Measurements from ENCODE around the gene DSCAM. TPM values are rescaled to one million over a fixed set of nuclear protein-coding genes. Genes with fewer than 3 reads are reported as not detected.

DSCAM gene
- total and polyA plus RNA-seq, 2 donors (not counting 3 experiments of a cell fraction or from before 2014, with no cell fraction given), result not detected

- no peak for DNase-seq (ENCODE audit: low read depth, low spot score)
- Histone ChIP-seq H3K27me3 (ENCODE audit: control insufficient read depth in 2 of 2, insufficient read depth in 2 of 2, low read length in 2 of 2) (no peaks in the 10 kb centered on the region), H3K79me2 (ENCODE audit: control insufficient read depth, insufficient read depth, low read length) (no peaks in the 10 kb centered on the region), H3K9me1 (replicated peaks; ENCODE audit: control insufficient read depth, extremely low read depth, insufficient read depth, low read length) (no peaks in the 10 kb centered on the region), H4K20me1 (replicated peaks; ENCODE audit: control insufficient read depth, extremely low read depth, insufficient read depth, low read length) (no peaks in the 10 kb centered on the region), H3K4me3 (replicated peaks in 1 of 3; ENCODE audit: insufficient read depth in 1 of 3, low read depth in 1 of 3, low read length in 3 of 3) (no peak overlapping the region), H3K36me3 (ENCODE audit: control insufficient read depth in 2 of 2, extremely low read depth in 1 of 2, insufficient read depth in 2 of 2, low read length in 2 of 2) (no peaks in the 10 kb centered on the region), H3K9ac (replicated peaks; ENCODE audit: extremely low read depth, insufficient read depth, low read length) (no peak overlapping the region), H3K9me3 (replicated peaks; ENCODE audit: control insufficient read depth, insufficient read depth, low read length) (peaks cover 9% of the 10 kb centered on the region), H3K4me1 (ENCODE audit: control insufficient read depth, extremely low read depth, insufficient read depth, low read length) (no peaks in the 10 kb centered on the region), H3K27ac (ENCODE audit: insufficient read depth, low read depth, low read length) (no peak overlapping the region), H2AFZ (ENCODE audit: low read depth, low read length) (no peak overlapping the region), H3K4me2 (ENCODE audit: insufficient read depth, low read length) (no peak overlapping the region)
- dilution Hi-C loops (cut with MboI; ENCODE audit: extremely low pct_ligation_motif_present, low sequenced_read_pairs) (no loop called here), intact Hi-C loops (cut with micrococcal nuclease) (no loop called here)
- TF ChIP-seq POLR2A (IDR thresholded peaks at IDR 0.05; ENCODE audit: low read depth, low read length), result no peak
- no peak for TF ChIP-seq GATA2 (IDR thresholded peaks at IDR 0.05; ENCODE audit: insufficient read depth, insufficient read length, low read depth, low read length)
- TF ChIP-seq FOS (IDR thresholded peaks at IDR 0.05; ENCODE audit: borderline replicate concordance, insufficient read depth, low read length), result no peak
- TF ChIP-seq JUN (IDR thresholded peaks at IDR 0.05; ENCODE audit: borderline replicate concordance, insufficient read depth, insufficient read length, low read depth), result no peak
- no peak for TF ChIP-seq CTCF (IDR thresholded peaks at IDR 0.05; ENCODE audit: extremely low read depth in 1 of 2, insufficient read depth in 1 of 2, low read depth in 1 of 2, low read length in 2 of 2)
- TF ChIP-seq MAX (IDR thresholded peaks at IDR 0.05; ENCODE audit: insufficient read depth, insufficient read length), result no peak
- no peak for TF ChIP-seq POLR2AphosphoS5 (IDR thresholded peaks at IDR 0.05; ENCODE audit: insufficient read depth, low read depth, low read length)
- no peak for TF ChIP-seq MYC (IDR thresholded peaks at IDR 0.05; ENCODE audit: low read depth, low read length)
- no peak for TF ChIP-seq EZH2 (IDR thresholded peaks at IDR 0.05; ENCODE audit: borderline replicate concordance, low read depth, low read length, severe bottlenecking)
- no TSS peak for BruUV-seq (replicated peaks)
- CTCF ChIA-PET, result no interaction called here
- POLR2A ChIA-PET, result no interaction called here
- no peak for FAIRE-seq
These were observed 283.1 kb downstream of the DSCAM start for GRCh38 chr21:40563900-40564299.
